ENCODE data around the gene RNF150. TPM values are rescaled to one million over a fixed set of nuclear protein-coding genes. Genes with fewer than 3 reads are reported as not detected.

The RNF150 gene
- total and polyA plus RNA-seq, 8 donors, result 0.31 to 88.1 (median 8.3) TPM

GRCh38 chr4:141066690-141067089 lies 66.6 kb downstream of the RNF150 start:
- no peaks in the 10 kb centered on the region for H3K27me3 ChIP-seq
- TF ChIP-seq EP300 (IDR thresholded peaks at IDR 0.05) (no peak), POLR2AphosphoS5 (IDR thresholded peaks at IDR 0.05) (no peak), CTCF (IDR thresholded peaks at IDR 0.05) (no peak), POLR2A (IDR thresholded peaks at IDR 0.05) (no peak)
- no peak overlapping the region for H3K27ac ChIP-seq
- H3K4me3 ChIP-seq, result no peak overlapping the region
- H3K9me3 ChIP-seq, result no peaks in the 10 kb centered on the region
- DNase-seq, result no peak
- no peaks in the 10 kb centered on the region for H3K4me1 ChIP-seq
- 86 to 91% (median 89%) methylated on average over 3 of the region's 3 CpGs for WGBS, 5 donors
- intact Hi-C loops (cut with DNase I; ENCODE audit: low total_unique reads), result no loop called here
- no peaks in the 10 kb centered on the region for H3K36me3 ChIP-seq

- H3K27ac ChIP-seq, result no peak overlapping the region
- TF ChIP-seq EP300 (IDR thresholded peaks at IDR 0.05) (no peak), POLR2A (IDR thresholded peaks at IDR 0.05) (no peak), CTCF (IDR thresholded peaks at IDR 0.05) (no peak), POLR2AphosphoS5 (IDR thresholded peaks at IDR 0.05) (no peak)
- H3K27me3 ChIP-seq, result no peaks in the 10 kb centered on the region
- no peaks in the 10 kb centered on the region for H3K9me3 ChIP-seq
- intact Hi-C loops (cut with DNase I; ENCODE audit: low total_unique reads), result no loop called here
- no peaks in the 10 kb centered on the region for H3K4me1 ChIP-seq
- WGBS, 5 donors, result 76 to 92% (median 87%) methylated on average over 3 of the region's 3 CpGs
- H3K4me3 ChIP-seq, result no peak overlapping the region
- H3K36me3 ChIP-seq, result no peaks in the 10 kb centered on the region
- DNase-seq, result no peak
Observed at GRCh38 chr4:141065872-141066271, 67.4 kb downstream of the RNF150 start.

- 69 to 82% (median 75%) methylated on average over 4 of the region's 4 CpGs for WGBS, 5 donors
- Histone ChIP-seq H3K36me3 (no peaks in the 10 kb centered on the region), H3K4me3 (no peak overlapping the region), H3K4me1 (peaks cover 0 to 11% (median 0%) of the 10 kb centered on the region in 4 donors), H3K27ac (no peak overlapping the region), H3K27me3 (no peaks in the 10 kb centered on the region), H3K9me3 (no peaks in the 10 kb centered on the region)
- DNase-seq, result no peak
- TF ChIP-seq POLR2AphosphoS5 (IDR thresholded peaks at IDR 0.05), result no peak
- no peak for TF ChIP-seq POLR2A (IDR thresholded peaks at IDR 0.05)
- no peak for TF ChIP-seq CTCF (IDR thresholded peaks at IDR 0.05)
- no peak for TF ChIP-seq EP300 (IDR thresholded peaks at IDR 0.05)
- intact Hi-C loops (cut with DNase I; ENCODE audit: low total_unique reads), result no loop called here
Observed at GRCh38 chr4:141062651-141063050, 70.6 kb downstream of the RNF150 start.

GRCh38 chr4:141058591-141059512 lies 74.4 kb downstream of the RNF150 start:
- H3K27ac ChIP-seq, result no peak overlapping the region
- WGBS, 5 donors, result 56 to 67% (median 60%) methylated on average over 4 of the region's 4 CpGs
- peaks cover 0 to 11% (median 0%) of the 10 kb centered on the region in 4 donors for H3K4me1 ChIP-seq
- DNase-seq, result no peak
- H3K4me3 ChIP-seq, result no peak overlapping the region
- no peak for TF ChIP-seq EP300 (IDR thresholded peaks at IDR 0.05)
- TF ChIP-seq POLR2AphosphoS5 (IDR thresholded peaks at IDR 0.05), result no peak
- no peak for TF ChIP-seq CTCF (IDR thresholded peaks at IDR 0.05)
- no peak for TF ChIP-seq POLR2A (IDR thresholded peaks at IDR 0.05)
- no peaks in the 10 kb centered on the region for H3K36me3 ChIP-seq
- intact Hi-C loops (cut with DNase I; ENCODE audit: low total_unique reads), result no loop called here
- no peaks in the 10 kb centered on the region for H3K27me3 ChIP-seq
- no peaks in the 10 kb centered on the region for H3K9me3 ChIP-seq

Data from stomach (tissue), 9 donors.